H1 (cell line): ENCODE results near the gene CPEB1. TPM values are rescaled to one million over a fixed set of nuclear protein-coding genes. Genes with fewer than 3 reads are reported as not detected.

Experiments used
- KDM1A ChIP-seq: fragments of 200-600, 300-600 bp; sonication (generic); IDR thresholded peaks from 2 replicates; pipeline ENCODE4 v1.7.1; 2016; ENCODE audit warnings: mild to moderate bottlenecking, low read length, borderline replicate concordance
- POLR2A ChIP-seq, 2 experiments: IDR thresholded peaks; 1 replicate in 1 of 2; 2 replicates in 1 of 2; pipeline ENCODE4 v1.6.1; 2011; ENCODE audit warnings: low read depth in 2 of 2, low read length in 2 of 2, mild to moderate bottlenecking in 2 of 2; ENCODE audit errors: control extremely low read depth in 1 of 2
- POU5F1 ChIP-seq: IDR thresholded peaks from 2 replicates; pipeline ENCODE4 v1.6.1; 2011; ENCODE audit warnings: low read depth, mild to moderate bottlenecking, low read length, moderate library complexity
- RBBP5 ChIP-seq: IDR thresholded peaks from 2 replicates; pipeline ENCODE4 v1.7.1; 2012; ENCODE audit warnings: low read depth, mild to moderate bottlenecking, inconsistent platforms, low read length, moderate library complexity, borderline replicate concordance
- SP4 ChIP-seq: IDR thresholded peaks from 2 replicates; pipeline ENCODE4 v1.6.1; 2012; ENCODE audit warnings: low read length, inconsistent platforms
- ZNF274 ChIP-seq: IDR thresholded peaks from 2 replicates; pipeline ENCODE4 v1.7.0; 2012; ENCODE audit warnings: low read length, borderline replicate concordance; ENCODE audit errors: extremely low read depth
- polyA plus RNA-seq, 7 experiments: library from polyadenylated mRNA; depleted of rRNA in 3 of 7; stranded (reverse) in 5 of 7; unstranded in 2 of 7; fragments of >200 nt in 5 of 7; fragments of 200-250 nt in 2 of 7; gene quantifications; 1 replicate in 5 of 7; 2 replicates in 1 of 7; 4 replicates in 1 of 7; pipeline versions ENCODE4 v1.2.1 to v1.2.3, GENCODE V29; 2011 to 2013; ENCODE audit warnings: missing spikeins in 2 of 7, mixed read lengths in 2 of 7
- total RNA-seq: library from RNA; stranded (reverse); fragmentation: NEBNext Ultra II Directional; extraction: Animal tissue kit (Norgen Biotek cat#: 25700); gene quantifications from 2 replicates; pipeline ENCODE4 v1.2.1, GENCODE V29; 2021
- TF ChIP-seq, protein P1 (sequence below): fragments of 300-600 bp; sonication (generic); IDR thresholded peaks from 2 replicates; pipeline ENCODE4 v1.7.1; 2012; ENCODE audit warnings: low read length, moderate library complexity, mild to moderate bottlenecking, inconsistent platforms; ENCODE audit not compliant: insufficient replicate concordance
- TF ChIP-seq, protein P2 (sequence below): IDR thresholded peaks from 2 replicates; pipeline ENCODE4 v1.6.1; 2012; ENCODE audit warnings: low read length, inconsistent platforms

The CPEB1 gene
- total and polyA plus RNA-seq, 2 of the 8 experiments (the other 6 are each of a cell fraction or from before 2014, with no cell fraction given), result 4.4 to 4.5 TPM

DNA sequence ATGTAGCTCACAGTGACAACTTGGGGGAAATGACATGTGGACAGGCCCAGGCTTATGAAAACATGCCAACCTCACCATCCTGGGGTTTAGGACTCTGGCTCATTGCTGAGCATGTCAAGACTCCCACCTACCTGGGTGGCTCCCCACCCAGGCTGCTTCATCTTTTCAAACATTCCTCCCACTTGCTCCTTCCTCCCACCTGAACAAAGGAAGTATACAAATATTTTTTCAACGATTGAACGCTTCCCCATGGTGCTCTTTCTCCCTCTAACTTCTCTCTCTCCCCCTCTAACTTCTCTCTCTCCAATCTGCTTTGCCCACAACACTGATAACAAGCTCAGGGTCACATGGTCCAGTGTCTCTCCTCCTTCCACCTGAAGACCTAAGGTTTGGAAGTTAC lies 27.7 kb upstream of the CPEB1 start (continued):
- TF ChIP-seq, protein P1, sequence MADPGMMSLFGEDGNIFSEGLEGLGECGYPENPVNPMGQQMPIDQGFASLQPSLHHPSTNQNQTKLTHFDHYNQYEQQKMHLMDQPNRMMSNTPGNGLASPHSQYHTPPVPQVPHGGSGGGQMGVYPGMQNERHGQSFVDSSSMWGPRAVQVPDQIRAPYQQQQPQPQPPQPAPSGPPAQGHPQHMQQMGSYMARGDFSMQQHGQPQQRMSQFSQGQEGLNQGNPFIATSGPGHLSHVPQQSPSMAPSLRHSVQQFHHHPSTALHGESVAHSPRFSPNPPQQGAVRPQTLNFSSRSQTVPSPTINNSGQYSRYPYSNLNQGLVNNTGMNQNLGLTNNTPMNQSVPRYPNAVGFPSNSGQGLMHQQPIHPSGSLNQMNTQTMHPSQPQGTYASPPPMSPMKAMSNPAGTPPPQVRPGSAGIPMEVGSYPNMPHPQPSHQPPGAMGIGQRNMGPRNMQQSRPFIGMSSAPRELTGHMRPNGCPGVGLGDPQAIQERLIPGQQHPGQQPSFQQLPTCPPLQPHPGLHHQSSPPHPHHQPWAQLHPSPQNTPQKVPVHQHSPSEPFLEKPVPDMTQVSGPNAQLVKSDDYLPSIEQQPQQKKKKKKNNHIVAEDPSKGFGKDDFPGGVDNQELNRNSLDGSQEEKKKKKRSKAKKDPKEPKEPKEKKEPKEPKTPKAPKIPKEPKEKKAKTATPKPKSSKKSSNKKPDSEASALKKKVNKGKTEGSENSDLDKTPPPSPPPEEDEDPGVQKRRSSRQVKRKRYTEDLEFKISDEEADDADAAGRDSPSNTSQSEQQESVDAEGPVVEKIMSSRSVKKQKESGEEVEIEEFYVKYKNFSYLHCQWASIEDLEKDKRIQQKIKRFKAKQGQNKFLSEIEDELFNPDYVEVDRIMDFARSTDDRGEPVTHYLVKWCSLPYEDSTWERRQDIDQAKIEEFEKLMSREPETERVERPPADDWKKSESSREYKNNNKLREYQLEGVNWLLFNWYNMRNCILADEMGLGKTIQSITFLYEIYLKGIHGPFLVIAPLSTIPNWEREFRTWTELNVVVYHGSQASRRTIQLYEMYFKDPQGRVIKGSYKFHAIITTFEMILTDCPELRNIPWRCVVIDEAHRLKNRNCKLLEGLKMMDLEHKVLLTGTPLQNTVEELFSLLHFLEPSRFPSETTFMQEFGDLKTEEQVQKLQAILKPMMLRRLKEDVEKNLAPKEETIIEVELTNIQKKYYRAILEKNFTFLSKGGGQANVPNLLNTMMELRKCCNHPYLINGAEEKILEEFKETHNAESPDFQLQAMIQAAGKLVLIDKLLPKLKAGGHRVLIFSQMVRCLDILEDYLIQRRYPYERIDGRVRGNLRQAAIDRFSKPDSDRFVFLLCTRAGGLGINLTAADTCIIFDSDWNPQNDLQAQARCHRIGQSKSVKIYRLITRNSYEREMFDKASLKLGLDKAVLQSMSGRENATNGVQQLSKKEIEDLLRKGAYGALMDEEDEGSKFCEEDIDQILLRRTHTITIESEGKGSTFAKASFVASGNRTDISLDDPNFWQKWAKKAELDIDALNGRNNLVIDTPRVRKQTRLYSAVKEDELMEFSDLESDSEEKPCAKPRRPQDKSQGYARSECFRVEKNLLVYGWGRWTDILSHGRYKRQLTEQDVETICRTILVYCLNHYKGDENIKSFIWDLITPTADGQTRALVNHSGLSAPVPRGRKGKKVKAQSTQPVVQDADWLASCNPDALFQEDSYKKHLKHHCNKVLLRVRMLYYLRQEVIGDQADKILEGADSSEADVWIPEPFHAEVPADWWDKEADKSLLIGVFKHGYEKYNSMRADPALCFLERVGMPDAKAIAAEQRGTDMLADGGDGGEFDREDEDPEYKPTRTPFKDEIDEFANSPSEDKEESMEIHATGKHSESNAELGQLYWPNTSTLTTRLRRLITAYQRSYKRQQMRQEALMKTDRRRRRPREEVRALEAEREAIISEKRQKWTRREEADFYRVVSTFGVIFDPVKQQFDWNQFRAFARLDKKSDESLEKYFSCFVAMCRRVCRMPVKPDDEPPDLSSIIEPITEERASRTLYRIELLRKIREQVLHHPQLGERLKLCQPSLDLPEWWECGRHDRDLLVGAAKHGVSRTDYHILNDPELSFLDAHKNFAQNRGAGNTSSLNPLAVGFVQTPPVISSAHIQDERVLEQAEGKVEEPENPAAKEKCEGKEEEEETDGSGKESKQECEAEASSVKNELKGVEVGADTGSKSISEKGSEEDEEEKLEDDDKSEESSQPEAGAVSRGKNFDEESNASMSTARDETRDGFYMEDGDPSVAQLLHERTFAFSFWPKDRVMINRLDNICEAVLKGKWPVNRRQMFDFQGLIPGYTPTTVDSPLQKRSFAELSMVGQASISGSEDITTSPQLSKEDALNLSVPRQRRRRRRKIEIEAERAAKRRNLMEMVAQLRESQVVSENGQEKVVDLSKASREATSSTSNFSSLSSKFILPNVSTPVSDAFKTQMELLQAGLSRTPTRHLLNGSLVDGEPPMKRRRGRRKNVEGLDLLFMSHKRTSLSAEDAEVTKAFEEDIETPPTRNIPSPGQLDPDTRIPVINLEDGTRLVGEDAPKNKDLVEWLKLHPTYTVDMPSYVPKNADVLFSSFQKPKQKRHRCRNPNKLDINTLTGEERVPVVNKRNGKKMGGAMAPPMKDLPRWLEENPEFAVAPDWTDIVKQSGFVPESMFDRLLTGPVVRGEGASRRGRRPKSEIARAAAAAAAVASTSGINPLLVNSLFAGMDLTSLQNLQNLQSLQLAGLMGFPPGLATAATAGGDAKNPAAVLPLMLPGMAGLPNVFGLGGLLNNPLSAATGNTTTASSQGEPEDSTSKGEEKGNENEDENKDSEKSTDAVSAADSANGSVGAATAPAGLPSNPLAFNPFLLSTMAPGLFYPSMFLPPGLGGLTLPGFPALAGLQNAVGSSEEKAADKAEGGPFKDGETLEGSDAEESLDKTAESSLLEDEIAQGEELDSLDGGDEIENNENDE, result no peak
- TF ChIP-seq POLR2A (IDR thresholded peaks at IDR 0.05; ENCODE audit: control extremely low read depth in 1 of 2, low read depth in 2 of 2, low read length in 2 of 2) (no peak), SP4 (no peak), KDM1A (no peak), RBBP5 (no peak), ZNF274 (no peak), POU5F1 (no peak)
- TF ChIP-seq, protein P2, sequence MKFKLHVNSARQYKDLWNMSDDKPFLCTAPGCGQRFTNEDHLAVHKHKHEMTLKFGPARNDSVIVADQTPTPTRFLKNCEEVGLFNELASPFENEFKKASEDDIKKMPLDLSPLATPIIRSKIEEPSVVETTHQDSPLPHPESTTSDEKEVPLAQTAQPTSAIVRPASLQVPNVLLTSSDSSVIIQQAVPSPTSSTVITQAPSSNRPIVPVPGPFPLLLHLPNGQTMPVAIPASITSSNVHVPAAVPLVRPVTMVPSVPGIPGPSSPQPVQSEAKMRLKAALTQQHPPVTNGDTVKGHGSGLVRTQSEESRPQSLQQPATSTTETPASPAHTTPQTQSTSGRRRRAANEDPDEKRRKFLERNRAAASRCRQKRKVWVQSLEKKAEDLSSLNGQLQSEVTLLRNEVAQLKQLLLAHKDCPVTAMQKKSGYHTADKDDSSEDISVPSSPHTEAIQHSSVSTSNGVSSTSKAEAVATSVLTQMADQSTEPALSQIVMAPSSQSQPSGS, result no peak
